HCT116 (cell line): ENCODE data around the gene MAGEF1. TPM values are rescaled to one million over a fixed set of nuclear protein-coding genes. Genes with fewer than 3 reads are reported as not detected.

Experiments
- ATAC-seq: fragments of 200-7000 bp; cut with Tn5 transposase; 2 replicates; pipeline ENCODE4 v1.9.1; 2020; ENCODE audit warnings: mild to moderate bottlenecking, moderate library complexity
- BruUV-seq: library from RNA; stranded (reverse); fragments of 400-500 nt; replicated peaks from 2 replicates; lab custom pipeline; 2021; lab: Mats Ljungman, UMichigan
- CTCF ChIA-PET: fragments of 300-600 bp; sonication (Branson Sonifier 250); formaldehyde crosslinking; loops from one replicate; lab custom pipeline; 2021; ENCODE audit warnings: antibody characterized with exemption; lab: Charles Lee
- POLR2A ChIA-PET: fragments of 300-600, 350-600 bp; sonication (Branson Sonifier 250); formaldehyde crosslinking; loops from one replicate; lab custom pipeline; 2021; ENCODE audit warnings: antibody characterized with exemption; lab: Charles Lee
- RAD21 ChIA-PET, 2 experiments: fragments of 300-600 bp; sonication (Branson Sonifier 250); formaldehyde crosslinking; loops; one replicate each; lab custom pipeline; 2023; ENCODE audit warnings: low total read pairs in 2 of 2; ENCODE audit not compliant: uncharacterized antibody in 2 of 2, unreplicated experiment in 2 of 2, low non-redundant PET in 1 of 2; lab: Charles Lee
- DNase-seq: peaks from one replicate; pipeline ENCODE4 v3.0.0-alpha.2; 2010; ENCODE audit warnings: low read depth, low spot score
- H2AFZ ChIP-seq: fragments of 200-600 bp; shearing (Covaris generic), sonication (generic); 2 replicates; pipeline ENCODE4 v1.6.1; 2017; ENCODE audit warnings: low read depth, mixed run types, mixed read lengths, antibody characterized with exemption, low read length; ENCODE audit not compliant: poor library complexity, severe bottlenecking
- H3K27ac ChIP-seq: 2 replicates; pipeline ENCODE4 v1.5.1; 2012; ENCODE audit warnings: low read depth, low read length
- H3K27me3 ChIP-seq: fragments of 200-600 bp; sonication (generic); 2 replicates; pipeline ENCODE4 v1.6.1; 2016; ENCODE audit warnings: mixed run types, low read length, mixed read lengths; ENCODE audit not compliant: insufficient read depth
- H3K36me3 ChIP-seq, 2 experiments: fragments of 200-500 bp in 1 of 2; fragments of 200-600 bp in 1 of 2; sonication (Bioruptor generic) in 1 of 2; sonication (generic) in 1 of 2; 2 replicates each; pipeline versions ENCODE4 v1.5.1 to v1.6.1; 2014 to 2016; ENCODE audit warnings: low read length in 2 of 2, inconsistent platforms in 1 of 2, mixed read lengths in 1 of 2, mixed run types in 1 of 2; ENCODE audit not compliant: insufficient read depth in 2 of 2, control insufficient read depth in 1 of 2
- H3K4me1 ChIP-seq, 2 experiments: fragments of 200-600 bp in 1 of 2; sonication (generic) in 1 of 2; 2 replicates each; pipeline versions ENCODE4 v1.5.1 to v1.6.1; 2012 to 2017; ENCODE audit warnings: low read length in 2 of 2, inconsistent platforms in 1 of 2, mild to moderate bottlenecking in 1 of 2, mixed read lengths in 1 of 2, mixed run types in 1 of 2, moderate library complexity in 1 of 2; ENCODE audit not compliant: insufficient read depth in 2 of 2, control insufficient read depth in 1 of 2
- H3K4me2 ChIP-seq: fragments of 200-600 bp; sonication (generic); 2 replicates; pipeline ENCODE4 v1.6.1; 2017; ENCODE audit warnings: mixed run types, low read length, mixed read lengths
- H3K4me3 ChIP-seq, 2 experiments: fragments of 200-600 bp in 1 of 2; sonication (generic) in 1 of 2; replicated peaks in 1 of 2; 2 replicates each; pipeline ENCODE4 v1.5.1; 2011 to 2016; ENCODE audit warnings: low read length in 2 of 2, control low read depth in 1 of 2, low read depth in 1 of 2, mild to moderate bottlenecking in 1 of 2, mixed read lengths in 1 of 2, mixed run types in 1 of 2
- H3K79me2 ChIP-seq: fragments of 200-600 bp; sonication (generic); 2 replicates; pipeline ENCODE4 v1.6.1; 2017; ENCODE audit warnings: mild to moderate bottlenecking, mixed run types, low read length, moderate library complexity, mixed read lengths; ENCODE audit not compliant: insufficient read depth
- H3K9ac ChIP-seq: fragments of 200-600 bp; sonication (generic); 2 replicates; pipeline ENCODE4 v1.6.1; 2016; ENCODE audit warnings: low read length, mixed read lengths
- H3K9me2 ChIP-seq: fragments of 200-600 bp; sonication (generic), shearing (Covaris generic); 2 replicates; pipeline ENCODE4 v1.6.1; 2017; ENCODE audit warnings: mixed run types, mild to moderate bottlenecking, moderate library complexity; ENCODE audit not compliant: insufficient read depth
- H3K9me3 ChIP-seq, 2 experiments: fragments of 200-500 bp in 1 of 2; fragments of 200-600 bp in 1 of 2; sonication (Bioruptor generic) in 1 of 2; sonication (generic) in 1 of 2; 2 replicates each; pipeline ENCODE4 v1.6.1; 2014 to 2017; ENCODE audit warnings: low read length in 2 of 2, mixed read lengths in 2 of 2, inconsistent platforms in 1 of 2, low read depth in 1 of 2, mild to moderate bottlenecking in 1 of 2, mixed run types in 1 of 2, moderate library complexity in 1 of 2; ENCODE audit not compliant: control insufficient read depth in 1 of 2, insufficient read depth in 1 of 2
- H4K20me1 ChIP-seq: fragments of 200-600 bp; sonication (generic), shearing (Covaris generic); 2 replicates; pipeline ENCODE4 v1.6.1; 2017; ENCODE audit warnings: mixed run types, mild to moderate bottlenecking, moderate library complexity; ENCODE audit not compliant: insufficient read depth
- EGR1 ChIP-seq: IDR thresholded peaks from 2 replicates; pipeline ENCODE4 v1.6.1; 2012; ENCODE audit warnings: low read depth
- ELF1 ChIP-seq: IDR thresholded peaks from 2 replicates; pipeline ENCODE4 v1.6.1; 2012; ENCODE audit warnings: low read depth, borderline replicate concordance
- EZH2 ChIP-seq: fragments of 200-600 bp; sonication (generic); IDR thresholded peaks from 2 replicates; pipeline ENCODE4 v1.6.1; 2017; ENCODE audit warnings: antibody characterized with exemption, mixed run types
- FOSL1 ChIP-seq: IDR thresholded peaks from 2 replicates; pipeline ENCODE4 v1.6.1; 2012; ENCODE audit warnings: low read depth
- JUND ChIP-seq: IDR thresholded peaks from 2 replicates; pipeline ENCODE4 v1.6.1; 2012
- POLR2AphosphoS5 ChIP-seq: IDR thresholded peaks from 2 replicates; pipeline ENCODE4 v1.6.1; 2011; ENCODE audit warnings: mild to moderate bottlenecking, low read depth, low read length, moderate library complexity
- TCF7L2 ChIP-seq: IDR thresholded peaks from 2 replicates; pipeline ENCODE4 v1.7.0; 2011; ENCODE audit warnings: borderline replicate concordance, inconsistent platforms; ENCODE audit not compliant: insufficient read depth, insufficient read length; ENCODE audit errors: extremely low read depth
- YY1 ChIP-seq: IDR thresholded peaks from 2 replicates; pipeline ENCODE4 v1.6.1; 2011; ENCODE audit warnings: low read length, low read depth, moderate library complexity, mild to moderate bottlenecking; ENCODE audit not compliant: insufficient replicate concordance; ENCODE audit errors: extremely low read depth
- ZNF274 ChIP-seq: fragments of 200-500 bp; sonication (Bioruptor generic); IDR thresholded peaks from 2 replicates; pipeline ENCODE4 v1.6.1; 2014; ENCODE audit warnings: mild to moderate bottlenecking, low read depth, low read length, inconsistent platforms
- intact Hi-C: fragments of 100-400 bp; cut with micrococcal nuclease; formaldehyde crosslinking; loops from 2 replicates; pipeline ENCODE4 v1.10.0; 2022
- total RNA-seq: library from RNA; stranded (reverse); gene quantifications from one replicate; pipeline ENCODE4 v1.2.1, GENCODE V29; 2021; ENCODE audit not compliant: unreplicated experiment
- TF ChIP-seq, protein P1 (sequence below): IDR thresholded peaks from 2 replicates; pipeline ENCODE4 v1.6.1; 2012
- TF ChIP-seq, protein P2 (sequence below): IDR thresholded peaks from 2 replicates; pipeline ENCODE4 v1.6.1; 2011; ENCODE audit warnings: mild to moderate bottlenecking, low read length, moderate library complexity; ENCODE audit not compliant: insufficient replicate concordance; ENCODE audit errors: extremely low read depth
- TF ChIP-seq, protein P3 (sequence below): IDR thresholded peaks from 2 replicates; pipeline ENCODE4 v1.6.1; 2012
- TF ChIP-seq, protein P4 (sequence below), 3 experiments: fragments of 200-600 bp in 1 of 3; sonication (generic) in 1 of 3; IDR thresholded peaks in 2 of 3; conservative IDR thresholded peaks in 1 of 3; 2 replicates each; pipeline ENCODE4 v1.5.1; 2012 to 2017; ENCODE audit warnings: low read depth in 2 of 3, low read length in 2 of 3, antibody characterized with exemption in 1 of 3, borderline replicate concordance in 1 of 3, control low read depth in 1 of 3, mild to moderate bottlenecking in 1 of 3, mixed read lengths in 1 of 3, mixed run types in 1 of 3, moderate library complexity in 1 of 3; ENCODE audit not compliant: insufficient read depth in 1 of 3

MAGEF1 gene
- total RNA-seq, 1 experiment from 2014 or later, result 44.1 TPM

DNA sequence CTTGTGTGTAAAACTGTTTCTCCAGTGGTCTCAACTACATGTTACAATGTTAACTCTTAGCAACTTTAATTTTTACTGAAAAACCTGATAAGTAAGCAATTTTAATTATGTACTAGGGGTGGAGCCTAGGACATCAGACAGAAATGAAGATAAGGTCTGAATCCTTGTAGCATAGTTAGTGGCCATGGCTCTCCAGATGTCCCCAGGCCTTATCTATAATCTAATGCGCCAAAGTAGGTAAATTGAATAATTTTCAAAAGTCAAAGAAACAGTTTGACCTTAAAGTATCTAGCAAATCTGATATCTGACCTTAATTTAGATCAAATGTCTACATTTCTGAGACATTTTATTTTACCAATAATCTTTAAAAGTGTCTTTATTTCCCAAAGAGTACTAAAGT is 8.2 kb downstream of the MAGEF1 start:
- Histone ChIP-seq H3K27ac (no peak overlapping the region), H4K20me1 (no peaks in the 10 kb centered on the region), H3K27me3 (no peaks in the 10 kb centered on the region), H3K9me2 (no peaks in the 10 kb centered on the region), H3K4me2 (no peak overlapping the region), H2AFZ (no peak overlapping the region), H3K79me2 (no peaks in the 10 kb centered on the region), H3K9ac (no peak overlapping the region), H3K9me3 (no peaks in the 10 kb centered on the region), H3K4me3 (no peak overlapping the region), H3K4me1 (no peaks in the 10 kb centered on the region), H3K36me3 (no peaks in the 10 kb centered on the region)
- no TSS peak for BruUV-seq
- ChIA-PET POLR2A (no interaction called here), CTCF (no interaction called here), RAD21 (no interaction called here)
- ATAC-seq (no peak), DNase-seq (no peak)
- intact Hi-C loops, result no loop called here
- TF ChIP-seq FOSL1 (no peak), ZNF274 (no peak), ELF1 (no peak), EZH2 (no peak), YY1 (no peak), POLR2AphosphoS5 (no peak), JUND (no peak), EGR1 (no peak), TCF7L2 (no peak)
- TF ChIP-seq, protein P1, sequence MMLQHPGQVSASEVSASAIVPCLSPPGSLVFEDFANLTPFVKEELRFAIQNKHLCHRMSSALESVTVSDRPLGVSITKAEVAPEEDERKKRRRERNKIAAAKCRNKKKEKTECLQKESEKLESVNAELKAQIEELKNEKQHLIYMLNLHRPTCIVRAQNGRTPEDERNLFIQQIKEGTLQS, result no peak
- TF ChIP-seq, protein P2, sequence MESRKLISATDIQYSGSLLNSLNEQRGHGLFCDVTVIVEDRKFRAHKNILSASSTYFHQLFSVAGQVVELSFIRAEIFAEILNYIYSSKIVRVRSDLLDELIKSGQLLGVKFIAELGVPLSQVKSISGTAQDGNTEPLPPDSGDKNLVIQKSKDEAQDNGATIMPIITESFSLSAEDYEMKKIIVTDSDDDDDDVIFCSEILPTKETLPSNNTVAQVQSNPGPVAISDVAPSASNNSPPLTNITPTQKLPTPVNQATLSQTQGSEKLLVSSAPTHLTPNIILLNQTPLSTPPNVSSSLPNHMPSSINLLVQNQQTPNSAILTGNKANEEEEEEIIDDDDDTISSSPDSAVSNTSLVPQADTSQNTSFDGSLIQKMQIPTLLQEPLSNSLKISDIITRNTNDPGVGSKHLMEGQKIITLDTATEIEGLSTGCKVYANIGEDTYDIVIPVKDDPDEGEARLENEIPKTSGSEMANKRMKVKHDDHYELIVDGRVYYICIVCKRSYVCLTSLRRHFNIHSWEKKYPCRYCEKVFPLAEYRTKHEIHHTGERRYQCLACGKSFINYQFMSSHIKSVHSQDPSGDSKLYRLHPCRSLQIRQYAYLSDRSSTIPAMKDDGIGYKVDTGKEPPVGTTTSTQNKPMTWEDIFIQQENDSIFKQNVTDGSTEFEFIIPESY, result no peak
- TF ChIP-seq, protein P3, sequence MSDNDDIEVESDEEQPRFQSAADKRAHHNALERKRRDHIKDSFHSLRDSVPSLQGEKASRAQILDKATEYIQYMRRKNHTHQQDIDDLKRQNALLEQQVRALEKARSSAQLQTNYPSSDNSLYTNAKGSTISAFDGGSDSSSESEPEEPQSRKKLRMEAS, result no peak
- TF ChIP-seq, protein P4, sequence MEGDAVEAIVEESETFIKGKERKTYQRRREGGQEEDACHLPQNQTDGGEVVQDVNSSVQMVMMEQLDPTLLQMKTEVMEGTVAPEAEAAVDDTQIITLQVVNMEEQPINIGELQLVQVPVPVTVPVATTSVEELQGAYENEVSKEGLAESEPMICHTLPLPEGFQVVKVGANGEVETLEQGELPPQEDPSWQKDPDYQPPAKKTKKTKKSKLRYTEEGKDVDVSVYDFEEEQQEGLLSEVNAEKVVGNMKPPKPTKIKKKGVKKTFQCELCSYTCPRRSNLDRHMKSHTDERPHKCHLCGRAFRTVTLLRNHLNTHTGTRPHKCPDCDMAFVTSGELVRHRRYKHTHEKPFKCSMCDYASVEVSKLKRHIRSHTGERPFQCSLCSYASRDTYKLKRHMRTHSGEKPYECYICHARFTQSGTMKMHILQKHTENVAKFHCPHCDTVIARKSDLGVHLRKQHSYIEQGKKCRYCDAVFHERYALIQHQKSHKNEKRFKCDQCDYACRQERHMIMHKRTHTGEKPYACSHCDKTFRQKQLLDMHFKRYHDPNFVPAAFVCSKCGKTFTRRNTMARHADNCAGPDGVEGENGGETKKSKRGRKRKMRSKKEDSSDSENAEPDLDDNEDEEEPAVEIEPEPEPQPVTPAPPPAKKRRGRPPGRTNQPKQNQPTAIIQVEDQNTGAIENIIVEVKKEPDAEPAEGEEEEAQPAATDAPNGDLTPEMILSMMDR (IDR thresholded peaks at IDR 0.05 in 2 of 3, conservative IDR thresholded peaks at IDR 0.05 in 1 of 3; ENCODE audit: borderline replicate concordance in 1 of 3, insufficient read depth in 1 of 3, low read depth in 2 of 3, low read length in 2 of 3), result no peak
